GM23338 (cell line): ENCODE results near the gene SMYD5. TPM values are rescaled to one million over a fixed set of nuclear protein-coding genes. Genes with fewer than 3 reads are reported as not detected.

Source experiments
- CREB1 ChIP-seq: fragments of 250-450 bp; sonication (Bioruptor Pico); IDR thresholded peaks from 2 replicates; pipeline ENCODE4 v1.5.0; 2020; ENCODE audit warnings: low read depth, mild to moderate bottlenecking, moderate library complexity
- EZH2phosphoT487 ChIP-seq: fragments of 200-600 bp; sonication (generic); IDR thresholded peaks from one replicate; pipeline ENCODE4 v1.8.1; 2018; ENCODE audit warnings: antibody characterized with exemption; ENCODE audit not compliant: unreplicated experiment
- JUNB ChIP-seq: IDR thresholded peaks from one replicate; pipeline ENCODE4 v1.6.1; 2016; ENCODE audit warnings: antibody characterized with exemption; ENCODE audit not compliant: unreplicated experiment
- NANOG ChIP-seq: IDR thresholded peaks from 2 replicates; pipeline ENCODE4 v1.6.1; 2016; ENCODE audit warnings: antibody characterized with exemption, borderline replicate concordance
- POLR2AphosphoS5 ChIP-seq: IDR thresholded peaks from 2 replicates; pipeline ENCODE4 v1.6.1; 2016; ENCODE audit warnings: antibody characterized with exemption, low read depth
- REST ChIP-seq: IDR thresholded peaks from one replicate; pipeline ENCODE4 v1.6.1; 2018; ENCODE audit warnings: antibody characterized with exemption; ENCODE audit not compliant: unreplicated experiment
- ZNF331 ChIP-seq: fragments of 250-450 bp; sonication (Bioruptor Pico); IDR thresholded peaks from 2 replicates; pipeline ENCODE4 v1.5.0; 2020; ENCODE audit warnings: low read depth, mild to moderate bottlenecking, moderate library complexity
- polyA plus RNA-seq: library from polyadenylated mRNA; unstranded; fragments of >200 nt; fragmentation: Nextera tagmentation; extraction: Ambion mirVana; gene quantifications from 2 replicates; pipeline ENCODE4 v1.2.1, GENCODE V29; 2016
- total RNA-seq: library from RNA; depleted of rRNA; stranded (reverse); fragments of >200 nt; shearing (Covaris generic); gene quantifications from 2 replicates; pipeline ENCODE4 v1.2.3, GENCODE V29; 2014
- TF ChIP-seq, protein P1 (sequence below): fragments of 250-450 bp; sonication (Bioruptor Pico); IDR thresholded peaks from 2 replicates; pipeline ENCODE4 v1.5.0; 2020; ENCODE audit warnings: mild to moderate bottlenecking, moderate library complexity

SMYD5 gene
- total and polyA plus RNA-seq, 2 experiments from 2014 or later, result 20.5 to 45.8 TPM

- TF ChIP-seq, protein P1, sequence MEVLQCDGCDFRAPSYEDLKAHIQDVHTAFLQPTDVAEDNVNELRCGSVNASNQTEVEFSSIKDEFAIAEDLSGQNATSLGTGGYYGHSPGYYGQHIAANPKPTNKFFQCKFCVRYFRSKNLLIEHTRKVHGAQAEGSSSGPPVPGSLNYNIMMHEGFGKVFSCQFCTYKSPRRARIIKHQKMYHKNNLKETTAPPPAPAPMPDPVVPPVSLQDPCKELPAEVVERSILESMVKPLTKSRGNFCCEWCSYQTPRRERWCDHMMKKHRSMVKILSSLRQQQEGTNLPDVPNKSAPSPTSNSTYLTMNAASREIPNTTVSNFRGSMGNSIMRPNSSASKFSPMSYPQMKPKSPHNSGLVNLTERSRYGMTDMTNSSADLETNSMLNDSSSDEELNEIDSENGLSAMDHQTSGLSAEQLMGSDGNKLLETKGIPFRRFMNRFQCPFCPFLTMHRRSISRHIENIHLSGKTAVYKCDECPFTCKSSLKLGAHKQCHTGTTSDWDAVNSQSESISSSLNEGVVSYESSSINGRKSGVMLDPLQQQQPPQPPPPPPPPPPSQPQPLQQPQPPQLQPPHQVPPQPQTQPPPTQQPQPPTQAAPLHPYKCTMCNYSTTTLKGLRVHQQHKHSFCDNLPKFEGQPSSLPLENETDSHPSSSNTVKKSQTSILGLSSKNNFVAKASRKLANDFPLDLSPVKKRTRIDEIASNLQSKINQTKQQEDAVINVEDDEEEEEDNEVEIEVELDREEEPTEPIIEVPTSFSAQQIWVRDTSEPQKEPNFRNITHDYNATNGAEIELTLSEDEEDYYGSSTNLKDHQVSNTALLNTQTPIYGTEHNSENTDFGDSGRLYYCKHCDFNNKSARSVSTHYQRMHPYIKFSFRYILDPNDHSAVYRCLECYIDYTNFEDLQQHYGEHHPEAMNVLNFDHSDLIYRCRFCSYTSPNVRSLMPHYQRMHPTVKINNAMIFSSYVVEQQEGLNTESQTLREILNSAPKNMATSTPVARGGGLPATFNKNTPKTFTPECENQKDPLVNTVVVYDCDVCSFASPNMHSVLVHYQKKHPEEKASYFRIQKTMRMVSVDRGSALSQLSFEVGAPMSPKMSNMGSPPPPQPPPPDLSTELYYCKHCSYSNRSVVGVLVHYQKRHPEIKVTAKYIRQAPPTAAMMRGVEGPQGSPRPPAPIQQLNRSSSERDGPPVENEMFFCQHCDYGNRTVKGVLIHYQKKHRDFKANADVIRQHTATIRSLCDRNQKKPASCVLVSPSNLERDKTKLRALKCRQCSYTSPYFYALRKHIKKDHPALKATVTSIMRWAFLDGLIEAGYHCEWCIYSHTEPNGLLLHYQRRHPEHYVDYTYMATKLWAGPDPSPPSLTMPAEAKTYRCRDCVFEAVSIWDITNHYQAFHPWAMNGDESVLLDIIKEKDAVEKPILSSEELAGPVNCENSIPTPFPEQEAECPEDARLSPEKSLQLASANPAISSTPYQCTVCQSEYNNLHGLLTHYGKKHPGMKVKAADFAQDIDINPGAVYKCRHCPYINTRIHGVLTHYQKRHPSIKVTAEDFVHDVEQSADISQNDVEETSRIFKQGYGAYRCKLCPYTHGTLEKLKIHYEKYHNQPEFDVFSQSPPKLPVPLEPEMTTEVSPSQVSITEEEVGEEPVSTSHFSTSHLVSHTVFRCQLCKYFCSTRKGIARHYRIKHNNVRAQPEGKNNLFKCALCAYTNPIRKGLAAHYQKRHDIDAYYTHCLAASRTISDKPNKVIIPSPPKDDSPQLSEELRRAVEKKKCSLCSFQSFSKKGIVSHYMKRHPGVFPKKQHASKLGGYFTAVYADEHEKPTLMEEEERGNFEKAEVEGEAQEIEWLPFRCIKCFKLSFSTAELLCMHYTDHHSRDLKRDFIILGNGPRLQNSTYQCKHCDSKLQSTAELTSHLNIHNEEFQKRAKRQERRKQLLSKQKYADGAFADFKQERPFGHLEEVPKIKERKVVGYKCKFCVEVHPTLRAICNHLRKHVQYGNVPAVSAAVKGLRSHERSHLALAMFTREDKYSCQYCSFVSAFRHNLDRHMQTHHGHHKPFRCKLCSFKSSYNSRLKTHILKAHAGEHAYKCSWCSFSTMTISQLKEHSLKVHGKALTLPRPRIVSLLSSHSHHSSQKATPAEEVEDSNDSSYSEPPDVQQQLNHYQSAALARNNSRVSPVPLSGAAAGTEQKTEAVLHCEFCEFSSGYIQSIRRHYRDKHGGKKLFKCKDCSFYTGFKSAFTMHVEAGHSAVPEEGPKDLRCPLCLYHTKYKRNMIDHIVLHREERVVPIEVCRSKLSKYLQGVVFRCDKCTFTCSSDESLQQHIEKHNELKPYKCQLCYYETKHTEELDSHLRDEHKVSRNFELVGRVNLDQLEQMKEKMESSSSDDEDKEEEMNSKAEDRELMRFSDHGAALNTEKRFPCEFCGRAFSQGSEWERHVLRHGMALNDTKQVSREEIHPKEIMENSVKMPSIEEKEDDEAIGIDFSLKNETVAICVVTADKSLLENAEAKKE (CRISPR knock-in tag), result no peak
- TF ChIP-seq POLR2AphosphoS5 (no peak), CREB1 (CRISPR knock-in tag) (no peak), REST (no peak), ZNF331 (CRISPR knock-in tag) (no peak), NANOG (no peak), JUNB (no peak), EZH2phosphoT487 (no peak)
These were observed 40.3 kb upstream of the SMYD5 start (continued) for GRCh38 chr2:73173781-73174180.
